ENCODE measurements around the gene FAIM2.

DNA sequence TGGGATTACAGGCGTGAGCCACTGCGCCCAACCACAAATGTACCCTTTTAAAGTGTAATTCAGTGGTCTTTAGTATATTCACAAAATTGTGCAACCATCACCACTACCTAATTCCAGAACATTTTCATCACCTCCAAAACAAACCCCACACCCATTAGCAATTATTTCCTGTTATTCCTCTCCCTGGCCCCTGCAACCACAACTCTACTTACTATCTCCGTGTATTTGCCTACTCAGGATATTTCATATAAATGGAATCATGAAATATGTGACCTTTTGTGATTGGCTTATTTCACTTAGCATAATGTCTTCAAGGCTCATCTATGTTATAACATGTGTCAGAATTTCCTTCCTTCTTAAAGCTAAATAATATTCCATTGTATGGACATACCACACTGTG, 30.8 kb upstream of the FAIM2 start:
- no peak for TF ChIP-seq CTCF (IDR thresholded peaks at IDR 0.05)
- TF ChIP-seq, protein P1, sequence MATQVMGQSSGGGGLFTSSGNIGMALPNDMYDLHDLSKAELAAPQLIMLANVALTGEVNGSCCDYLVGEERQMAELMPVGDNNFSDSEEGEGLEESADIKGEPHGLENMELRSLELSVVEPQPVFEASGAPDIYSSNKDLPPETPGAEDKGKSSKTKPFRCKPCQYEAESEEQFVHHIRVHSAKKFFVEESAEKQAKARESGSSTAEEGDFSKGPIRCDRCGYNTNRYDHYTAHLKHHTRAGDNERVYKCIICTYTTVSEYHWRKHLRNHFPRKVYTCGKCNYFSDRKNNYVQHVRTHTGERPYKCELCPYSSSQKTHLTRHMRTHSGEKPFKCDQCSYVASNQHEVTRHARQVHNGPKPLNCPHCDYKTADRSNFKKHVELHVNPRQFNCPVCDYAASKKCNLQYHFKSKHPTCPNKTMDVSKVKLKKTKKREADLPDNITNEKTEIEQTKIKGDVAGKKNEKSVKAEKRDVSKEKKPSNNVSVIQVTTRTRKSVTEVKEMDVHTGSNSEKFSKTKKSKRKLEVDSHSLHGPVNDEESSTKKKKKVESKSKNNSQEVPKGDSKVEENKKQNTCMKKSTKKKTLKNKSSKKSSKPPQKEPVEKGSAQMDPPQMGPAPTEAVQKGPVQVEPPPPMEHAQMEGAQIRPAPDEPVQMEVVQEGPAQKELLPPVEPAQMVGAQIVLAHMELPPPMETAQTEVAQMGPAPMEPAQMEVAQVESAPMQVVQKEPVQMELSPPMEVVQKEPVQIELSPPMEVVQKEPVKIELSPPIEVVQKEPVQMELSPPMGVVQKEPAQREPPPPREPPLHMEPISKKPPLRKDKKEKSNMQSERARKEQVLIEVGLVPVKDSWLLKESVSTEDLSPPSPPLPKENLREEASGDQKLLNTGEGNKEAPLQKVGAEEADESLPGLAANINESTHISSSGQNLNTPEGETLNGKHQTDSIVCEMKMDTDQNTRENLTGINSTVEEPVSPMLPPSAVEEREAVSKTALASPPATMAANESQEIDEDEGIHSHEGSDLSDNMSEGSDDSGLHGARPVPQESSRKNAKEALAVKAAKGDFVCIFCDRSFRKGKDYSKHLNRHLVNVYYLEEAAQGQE (IDR thresholded peaks at IDR 0.05; ENCODE audit: insufficient read depth in 1 of 2, low read depth in 2 of 2, low read length in 1 of 2): no peak
- no peak for TF ChIP-seq POLR2AphosphoS5 (IDR thresholded peaks at IDR 0.05; ENCODE audit: low read depth, low read length)
- TF ChIP-seq TCF7L2 (IDR thresholded peaks at IDR 0.05; ENCODE audit: low read depth, low read length): no peak
- no peak for TF ChIP-seq SIN3A (IDR thresholded peaks at IDR 0.05; ENCODE audit: borderline replicate concordance, insufficient read depth, low read depth, low read length)

Measured in Panc1 (cell line).